Prostate gland (tissue), 2 donors: ENCODE data around the gene FAM217B. TPM values are rescaled to one million over a fixed set of nuclear protein-coding genes. Genes with fewer than 3 reads are reported as not detected.

Source experiments
- DNase-seq: peaks from one replicate; pipeline ENCODE4 v3.0.0-alpha.2; 2019; ENCODE audit warnings: low spot score
- H3K27ac ChIP-seq, 2 donors: fragments of 200-600 bp; sonication (generic); 2 replicates each; pipeline ENCODE4 v1.5.1; 2017 to 2019
- H3K27me3 ChIP-seq: fragments of 200-600 bp; sonication (generic); replicated peaks from 2 replicates; pipeline ENCODE4 v1.5.1; 2019; ENCODE audit not compliant: insufficient read depth
- H3K36me3 ChIP-seq, 2 donors: fragments of 200-600 bp; sonication (generic); 1 replicate in 1 of 2; 2 replicates in 1 of 2; pipeline versions ENCODE4 v1.5.1 to v1.8.1; 2017 to 2019
- H3K4me1 ChIP-seq: fragments of 200-600 bp; sonication (generic); replicated peaks from 2 replicates; pipeline ENCODE4 v1.5.1; 2019
- H3K4me3 ChIP-seq, 2 donors: fragments of 200-600 bp; sonication (generic); 2 replicates each; pipeline ENCODE4 v1.5.1; 2017 to 2019
- H3K9me3 ChIP-seq: fragments of 200-600 bp; sonication (generic); 2 replicates; pipeline ENCODE4 v1.5.1; 2017
- POLR2A ChIP-seq: fragments of 450-650 bp; IDR thresholded peaks from one replicate; pipeline ENCODE4 v1.6.1; 2016; ENCODE audit warnings: antibody characterized with exemption, mild to moderate bottlenecking
- POLR2AphosphoS5 ChIP-seq: sonication (generic); formaldehyde crosslinking; IDR thresholded peaks from one replicate; pipeline ENCODE4 v1.6.1; 2017; ENCODE audit warnings: antibody characterized with exemption
- WGBS: methylation state at CpG from one replicate; pipeline ENCODE4 v1.1.5; 2018; 5-methylcytosine and 5-hydroxymethylcytosine counted together
- intact Hi-C: fragments of 100-400 bp; cut with DNase I; formaldehyde crosslinking; loops from one replicate; pipeline ENCODE4 v1.14.2; 2022
- total RNA-seq, 2 donors: library from RNA; depleted of rRNA; stranded (reverse); fragments of >200 nt; gene quantifications; one replicate each; pipeline ENCODE4 v1.1.0, GENCODE V29; 2016
- TF ChIP-seq, protein P1 (sequence below), 4 experiments: fragments of 200-600 bp in 2 of 4; fragments of 450-650 bp in 2 of 4; sonication (generic) in 2 of 4; IDR thresholded peaks; 1 replicate in 3 of 4; 2 replicates in 1 of 4; pipeline ENCODE4 v1.5.1; 2016 to 2019; ENCODE audit warnings: antibody characterized with exemption in 4 of 4, mild to moderate bottlenecking in 2 of 4, moderate library complexity in 2 of 4

The FAM217B gene
- total RNA-seq, 2 donors from 2014 or later = 13.7 to 18.2 TPM

DNA sequence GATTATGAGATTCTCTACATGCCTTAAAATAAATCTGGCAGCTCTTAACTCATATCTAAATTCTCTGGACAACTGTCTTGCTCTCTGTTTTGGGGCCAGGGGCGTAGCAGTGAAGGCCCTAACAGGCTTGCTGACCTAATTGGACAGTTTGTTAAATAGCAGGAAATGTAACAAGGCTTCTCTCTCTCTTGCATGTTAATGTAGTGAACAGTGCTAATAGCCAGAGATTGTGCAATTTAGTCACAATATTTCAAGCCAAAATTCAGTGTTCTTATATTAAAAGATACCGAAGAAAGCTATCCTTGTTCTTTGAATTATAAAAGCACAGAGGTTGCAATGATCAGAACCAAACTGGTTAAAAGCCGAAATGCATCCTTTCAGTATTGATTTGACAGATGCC is 3.0 kb upstream of the FAM217B start:
- H3K27me3 ChIP-seq = no peaks in the 10 kb centered on the region
- WGBS = 72% methylated on average over 3 of the region's 3 CpGs
- H3K4me3 ChIP-seq = no peak overlapping the region
- H3K27ac ChIP-seq = no peak overlapping the region
- TF ChIP-seq, protein P1, sequence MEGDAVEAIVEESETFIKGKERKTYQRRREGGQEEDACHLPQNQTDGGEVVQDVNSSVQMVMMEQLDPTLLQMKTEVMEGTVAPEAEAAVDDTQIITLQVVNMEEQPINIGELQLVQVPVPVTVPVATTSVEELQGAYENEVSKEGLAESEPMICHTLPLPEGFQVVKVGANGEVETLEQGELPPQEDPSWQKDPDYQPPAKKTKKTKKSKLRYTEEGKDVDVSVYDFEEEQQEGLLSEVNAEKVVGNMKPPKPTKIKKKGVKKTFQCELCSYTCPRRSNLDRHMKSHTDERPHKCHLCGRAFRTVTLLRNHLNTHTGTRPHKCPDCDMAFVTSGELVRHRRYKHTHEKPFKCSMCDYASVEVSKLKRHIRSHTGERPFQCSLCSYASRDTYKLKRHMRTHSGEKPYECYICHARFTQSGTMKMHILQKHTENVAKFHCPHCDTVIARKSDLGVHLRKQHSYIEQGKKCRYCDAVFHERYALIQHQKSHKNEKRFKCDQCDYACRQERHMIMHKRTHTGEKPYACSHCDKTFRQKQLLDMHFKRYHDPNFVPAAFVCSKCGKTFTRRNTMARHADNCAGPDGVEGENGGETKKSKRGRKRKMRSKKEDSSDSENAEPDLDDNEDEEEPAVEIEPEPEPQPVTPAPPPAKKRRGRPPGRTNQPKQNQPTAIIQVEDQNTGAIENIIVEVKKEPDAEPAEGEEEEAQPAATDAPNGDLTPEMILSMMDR (IDR thresholded peaks at IDR 0.05) = no peak
- no peak for TF ChIP-seq POLR2A
- TF ChIP-seq POLR2AphosphoS5 = no peak
- H3K9me3 ChIP-seq = no peaks in the 10 kb centered on the region
- peaks cover 15% of the 10 kb centered on the region for H3K4me1 ChIP-seq
- intact Hi-C loops = no loop called here
- no peaks in the 10 kb centered on the region for H3K36me3 ChIP-seq
- no peak for DNase-seq

DNA sequence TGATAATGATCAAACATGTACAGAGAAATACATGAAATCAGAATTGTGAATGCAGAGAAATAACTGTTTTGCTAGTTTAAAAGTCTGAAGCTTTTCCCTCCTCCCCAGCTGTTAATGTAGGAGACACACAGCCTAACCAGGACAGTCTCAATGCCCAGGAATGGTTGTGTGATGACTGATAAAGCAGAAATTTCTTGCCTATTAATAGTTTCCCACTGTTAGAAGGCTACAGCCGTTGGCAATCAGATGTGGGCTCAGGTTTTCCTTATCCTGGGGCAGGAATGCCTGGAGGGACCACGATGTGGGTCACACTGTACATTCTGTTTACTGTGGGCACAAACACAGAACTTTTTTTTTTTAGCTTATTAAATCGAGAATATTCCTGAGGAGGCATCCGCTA is 2.0 kb upstream of the FAM217B start:
- no peak for DNase-seq
- TF ChIP-seq POLR2AphosphoS5 (no peak), POLR2A (no peak)
- TF ChIP-seq, protein P1 (IDR thresholded peaks at IDR 0.05) = no peak
- H3K9me3 ChIP-seq = no peaks in the 10 kb centered on the region
- peaks cover 20% of the 10 kb centered on the region for H3K4me1 ChIP-seq
- intact Hi-C loops = no loop called here
- peak overlapping the region in 1 of 2 donors; percentile 78 for H3K4me3 ChIP-seq
- H3K27me3 ChIP-seq = no peaks in the 10 kb centered on the region
- peak overlapping the region; percentile 9 to 96 for H3K27ac ChIP-seq
- H3K36me3 ChIP-seq = no peaks in the 10 kb centered on the region
- 35% methylated on average over 4 of the region's 4 CpGs for WGBS

DNA sequence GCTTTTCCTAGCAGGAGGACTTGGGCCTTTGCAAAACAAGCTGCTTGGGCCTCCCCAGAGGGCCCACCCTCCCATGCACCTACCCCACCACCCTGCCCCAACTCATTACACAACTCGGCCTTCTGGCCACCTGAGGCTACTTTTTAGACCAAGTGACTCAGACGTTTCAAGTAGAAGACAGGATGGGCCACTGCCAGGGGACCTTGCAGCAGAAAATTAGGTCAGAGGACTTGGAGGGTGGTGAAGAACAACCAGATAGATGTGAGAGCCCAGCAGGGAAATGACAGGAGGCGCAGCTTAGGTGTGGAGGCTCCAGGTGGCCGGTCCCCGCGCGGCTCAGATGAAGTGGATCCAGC is 1.5 kb upstream of the FAM217B start:
- peak overlapping the region; percentile 9 to 96 for H3K27ac ChIP-seq
- 71% methylated on average over 7 of the region's 7 CpGs for WGBS
- intact Hi-C loops = no loop called here
- no peaks in the 10 kb centered on the region for H3K36me3 ChIP-seq
- DNase-seq = no peak
- TF ChIP-seq POLR2A (no peak), POLR2AphosphoS5 (no peak)
- TF ChIP-seq, protein P1 (IDR thresholded peaks at IDR 0.05) = no peak
- no peaks in the 10 kb centered on the region for H3K9me3 ChIP-seq
- H3K27me3 ChIP-seq = no peaks in the 10 kb centered on the region
- H3K4me3 ChIP-seq = peak overlapping the region in 1 of 2 donors; percentile 78
- H3K4me1 ChIP-seq = peaks cover 24% of the 10 kb centered on the region

DNA sequence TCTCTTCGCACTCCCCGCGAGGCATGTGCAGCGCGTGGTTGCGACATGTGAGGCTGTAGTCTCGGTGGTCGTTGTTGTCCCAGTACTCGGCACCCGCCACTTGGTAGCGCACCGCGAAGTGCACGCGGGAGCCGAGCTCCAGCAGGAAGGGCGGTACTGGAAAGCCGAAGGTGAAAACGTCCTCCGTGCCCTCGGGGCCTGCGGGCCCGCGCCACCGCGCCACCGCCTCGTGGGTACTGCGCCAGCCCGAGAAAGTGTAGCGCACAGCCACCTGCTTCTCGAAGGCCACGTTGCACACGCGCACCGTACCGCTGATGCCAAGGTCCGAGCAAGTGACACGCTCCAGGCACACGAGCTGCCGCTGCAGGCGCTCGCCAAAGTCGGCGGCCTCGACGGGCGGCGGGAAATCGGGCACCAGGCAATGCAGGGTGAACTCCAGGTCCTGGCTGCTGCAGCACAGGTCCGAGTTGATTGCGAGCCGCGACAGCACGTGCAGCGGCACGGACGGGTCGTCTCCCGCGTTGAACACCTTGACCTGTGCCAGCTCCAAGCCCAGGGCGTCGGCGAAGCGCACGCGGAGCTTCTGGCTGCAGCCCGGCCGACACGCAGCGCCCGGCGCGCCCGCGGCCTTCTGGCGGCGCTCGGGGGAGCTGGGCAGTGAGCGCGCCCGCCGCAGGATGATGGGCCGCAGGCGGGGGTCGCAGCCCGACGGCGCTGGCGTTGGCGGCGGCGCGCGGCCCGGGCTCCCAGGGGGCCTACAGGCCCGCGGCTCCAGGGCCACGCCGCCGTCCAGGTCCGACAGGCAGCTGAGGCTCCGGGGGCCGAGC is 924 bp upstream of the FAM217B start:
- Histone ChIP-seq H3K36me3 (peaks cover 0 to under 1% of the 10 kb centered on the region in 2 donors), H3K4me3 (peak overlapping the region; percentile 60 to 78), H3K9me3 (no peaks in the 10 kb centered on the region), H3K4me1 (peaks cover 24% of the 10 kb centered on the region), H3K27ac (peak overlapping the region; percentile 92 to 96), H3K27me3 (no peaks in the 10 kb centered on the region)
- WGBS = 57% methylated on average over 81 of the region's 104 CpGs
- DNase-seq = no peak
- TF ChIP-seq POLR2A = no peak
- TF ChIP-seq POLR2AphosphoS5 = no peak
- TF ChIP-seq, protein P1 (IDR thresholded peaks at IDR 0.05) = no peak
- intact Hi-C loops = no loop called here

DNA sequence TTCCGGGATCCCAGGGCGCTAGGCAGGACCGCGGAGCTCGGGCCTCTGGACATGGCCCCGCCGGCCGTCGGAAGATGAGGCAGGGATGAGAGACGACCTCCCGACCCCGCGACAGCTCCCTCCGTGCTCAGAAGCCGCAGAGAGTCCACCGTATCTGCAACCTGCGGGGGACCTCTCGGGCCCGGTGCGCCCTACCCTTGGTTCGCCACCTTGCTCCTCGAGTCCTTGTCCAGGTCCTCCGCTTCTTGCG is 385 bp upstream of the FAM217B start:
- intact Hi-C loops = loop anchor here (10.0 kb wide), 1 partner anchor 115 kb away; no protein-coding TSS in a partner anchor
- no peak for DNase-seq
- H3K4me1 ChIP-seq = peaks cover 24% of the 10 kb centered on the region
- no peak for TF ChIP-seq POLR2AphosphoS5
- peaks cover 0 to 5% of the 10 kb centered on the region in 2 donors for H3K36me3 ChIP-seq
- no peaks in the 10 kb centered on the region for H3K9me3 ChIP-seq
- under 1% methylated on average over 24 of the region's 24 CpGs for WGBS
- peak overlapping the region; percentile 92 to 96 for H3K27ac ChIP-seq
- peak overlapping the region; percentile 60 to 78 for H3K4me3 ChIP-seq
- no peaks in the 10 kb centered on the region for H3K27me3 ChIP-seq
